ENCODE results near the gene CNTNAP5. TPM values are rescaled to one million over a fixed set of nuclear protein-coding genes. Genes with fewer than 3 reads are reported as not detected.

Gene CNTNAP5
- total and polyA plus RNA-seq, 2 of the 4 experiments (the other 2 are of a cell fraction), result not detected

DNA sequence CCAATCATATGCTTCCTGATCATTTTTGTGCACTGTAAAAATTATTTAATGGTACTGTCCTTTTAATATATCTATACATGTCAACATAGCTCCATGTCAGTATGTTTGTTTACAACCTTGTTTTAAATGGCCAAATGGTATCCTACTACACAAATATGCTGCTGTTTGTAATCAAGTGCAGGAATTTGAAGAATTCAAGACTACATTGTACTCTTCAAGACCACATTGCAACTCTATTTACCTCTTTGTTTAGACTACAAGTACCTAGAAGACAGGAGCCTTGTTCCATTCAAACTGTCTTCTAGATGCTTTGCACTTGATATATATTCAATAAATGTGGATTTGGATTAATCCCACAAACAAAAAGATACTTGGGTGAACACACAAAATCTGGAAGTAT is 41.7 kb downstream of the CNTNAP5 start:
- H3K23ac ChIP-seq (ENCODE audit: low read depth, low read length), result no peak overlapping the region
- DNase-seq (no peak), ATAC-seq (ENCODE audit: low read depth) (no peak)
- no peak overlapping the region for H2BK5ac ChIP-seq (ENCODE audit: low read depth, low read length, poor library complexity, severe bottlenecking)
- H2BK15ac ChIP-seq (ENCODE audit: low read depth, low read length), result no peak overlapping the region
- no peak overlapping the region for H2BK120ac ChIP-seq (ENCODE audit: low read depth, low read length)
- ChIA-PET POLR2A (ENCODE audit: unreplicated experiment) (no interaction called here), CTCF (no interaction called here)
- H3K9me1 ChIP-seq (ENCODE audit: insufficient read depth, low read length), result no peaks in the 10 kb centered on the region
- dilution Hi-C loops (cut with HindIII; ENCODE audit: low sequenced_read_pairs, unreplicated experiment), result no loop called here
- H3K4ac ChIP-seq (ENCODE audit: low read depth, low read length), result no peak overlapping the region
- H4K8ac ChIP-seq (ENCODE audit: low read depth in 2 of 2, low read length in 2 of 2), result no peak overlapping the region
- H2BK20ac ChIP-seq (ENCODE audit: low read depth, low read length), result no peak overlapping the region
- in situ Hi-C loops (cut with MboI; ENCODE audit: low sequenced_read_pairs), result no loop called here
- H3K79me1 ChIP-seq (ENCODE audit: low read depth in 1 of 2, low read length in 2 of 2), result no peaks in the 10 kb centered on the region
- no peak overlapping the region for H3K4me2 ChIP-seq (ENCODE audit: low read depth, low read length)
- no peaks in the 10 kb centered on the region for H3K36me3 ChIP-seq (ENCODE audit: control insufficient read depth, insufficient read depth, low read length)
- no TSS peak for BruUV-seq (replicated peaks)
- H3K56ac ChIP-seq (ENCODE audit: extremely low read depth, insufficient read depth, low read length), result no peak overlapping the region
- no peak overlapping the region for H2AFZ ChIP-seq (replicated peaks; ENCODE audit: low read length, poor library complexity)
- H3K27me3 ChIP-seq (ENCODE audit: control insufficient read depth, insufficient read depth, low read length), result no peaks in the 10 kb centered on the region
- no peak overlapping the region for H4K91ac ChIP-seq (ENCODE audit: insufficient read depth, low read depth, low read length)
- peaks cover 13% of the 10 kb centered on the region for H3K9me3 ChIP-seq (ENCODE audit: control insufficient read depth, insufficient read depth, low read length)
- no peak overlapping the region for H4K5ac ChIP-seq (ENCODE audit: low read depth, low read length)
- no peak overlapping the region for H3K27ac ChIP-seq (ENCODE audit: insufficient read depth, low read length)
- intact Hi-C loops (cut with micrococcal nuclease), result no loop called here
- H4K20me1 ChIP-seq (ENCODE audit: insufficient read depth, low read length), result no peaks in the 10 kb centered on the region
- TF ChIP-seq CHD1 (IDR thresholded peaks at IDR 0.05; ENCODE audit: low read depth, low read length), result no peak
- TF ChIP-seq POLR2A (IDR thresholded peaks at IDR 0.05; ENCODE audit: low read depth, low read length), result no peak
- TF ChIP-seq BHLHE40 (IDR thresholded peaks at IDR 0.05; ENCODE audit: low read depth, low read length), result no peak
- no peak for TF ChIP-seq MXI1 (IDR thresholded peaks at IDR 0.05; ENCODE audit: borderline replicate concordance, low read depth, low read length)
- TF ChIP-seq RFX5 (IDR thresholded peaks at IDR 0.05; ENCODE audit: low read depth, low read length), result no peak
- TF ChIP-seq CEBPB (IDR thresholded peaks at IDR 0.05; ENCODE audit: low read depth, low read length), result no peak
- no peak for TF ChIP-seq RAD21 (IDR thresholded peaks at IDR 0.05; ENCODE audit: low read length)
- TF ChIP-seq RCOR1 (IDR thresholded peaks at IDR 0.05; ENCODE audit: insufficient replicate concordance, low read length), result no peak
- TF ChIP-seq, protein P1, sequence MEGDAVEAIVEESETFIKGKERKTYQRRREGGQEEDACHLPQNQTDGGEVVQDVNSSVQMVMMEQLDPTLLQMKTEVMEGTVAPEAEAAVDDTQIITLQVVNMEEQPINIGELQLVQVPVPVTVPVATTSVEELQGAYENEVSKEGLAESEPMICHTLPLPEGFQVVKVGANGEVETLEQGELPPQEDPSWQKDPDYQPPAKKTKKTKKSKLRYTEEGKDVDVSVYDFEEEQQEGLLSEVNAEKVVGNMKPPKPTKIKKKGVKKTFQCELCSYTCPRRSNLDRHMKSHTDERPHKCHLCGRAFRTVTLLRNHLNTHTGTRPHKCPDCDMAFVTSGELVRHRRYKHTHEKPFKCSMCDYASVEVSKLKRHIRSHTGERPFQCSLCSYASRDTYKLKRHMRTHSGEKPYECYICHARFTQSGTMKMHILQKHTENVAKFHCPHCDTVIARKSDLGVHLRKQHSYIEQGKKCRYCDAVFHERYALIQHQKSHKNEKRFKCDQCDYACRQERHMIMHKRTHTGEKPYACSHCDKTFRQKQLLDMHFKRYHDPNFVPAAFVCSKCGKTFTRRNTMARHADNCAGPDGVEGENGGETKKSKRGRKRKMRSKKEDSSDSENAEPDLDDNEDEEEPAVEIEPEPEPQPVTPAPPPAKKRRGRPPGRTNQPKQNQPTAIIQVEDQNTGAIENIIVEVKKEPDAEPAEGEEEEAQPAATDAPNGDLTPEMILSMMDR (conservative IDR thresholded peaks at IDR 0.05; ENCODE audit: low read depth, low read length), result no peak
- no peak for TF ChIP-seq USF2 (IDR thresholded peaks at IDR 0.05; ENCODE audit: low read depth, low read length)
- TF ChIP-seq FOS (IDR thresholded peaks at IDR 0.05; ENCODE audit: low read depth, low read length), result no peak
- no peak for TF ChIP-seq MAZ (IDR thresholded peaks at IDR 0.05; ENCODE audit: borderline replicate concordance, low read depth, low read length)
- TF ChIP-seq, protein P2, sequence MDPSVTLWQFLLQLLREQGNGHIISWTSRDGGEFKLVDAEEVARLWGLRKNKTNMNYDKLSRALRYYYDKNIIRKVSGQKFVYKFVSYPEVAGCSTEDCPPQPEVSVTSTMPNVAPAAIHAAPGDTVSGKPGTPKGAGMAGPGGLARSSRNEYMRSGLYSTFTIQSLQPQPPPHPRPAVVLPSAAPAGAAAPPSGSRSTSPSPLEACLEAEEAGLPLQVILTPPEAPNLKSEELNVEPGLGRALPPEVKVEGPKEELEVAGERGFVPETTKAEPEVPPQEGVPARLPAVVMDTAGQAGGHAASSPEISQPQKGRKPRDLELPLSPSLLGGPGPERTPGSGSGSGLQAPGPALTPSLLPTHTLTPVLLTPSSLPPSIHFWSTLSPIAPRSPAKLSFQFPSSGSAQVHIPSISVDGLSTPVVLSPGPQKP (IDR thresholded peaks at IDR 0.05; ENCODE audit: borderline replicate concordance, low read depth, low read length), result no peak
- no peak for TF ChIP-seq NFE2L2 (IDR thresholded peaks at IDR 0.05; ENCODE audit: low read depth, low read length)
- no peak for TF ChIP-seq SMC3 (IDR thresholded peaks at IDR 0.05; ENCODE audit: low read depth, low read length)
- H3K9ac ChIP-seq (ENCODE audit: low read depth, low read length), result no peak overlapping the region
- H3K14ac ChIP-seq (replicated peaks; ENCODE audit: low read depth, low read length), result no peak overlapping the region
- H2AK9ac ChIP-seq (replicated peaks; ENCODE audit: low read depth, low read length, poor library complexity), result no peak overlapping the region
- H3K18ac ChIP-seq (ENCODE audit: low read depth, low read length), result no peak overlapping the region
- H2AK5ac ChIP-seq (ENCODE audit: low read depth, low read length), result no peak overlapping the region
- H3K4me3 ChIP-seq (ENCODE audit: insufficient read depth, low read depth, low read length), result no peak overlapping the region
- H3K4me1 ChIP-seq (ENCODE audit: control insufficient read depth, insufficient read depth, low read length), result no peaks in the 10 kb centered on the region

All from IMR-90 (cell line).